Left renal pelvis (tissue), 4 donors: ENCODE results near the gene ALKBH4. TPM values are rescaled to one million over a fixed set of nuclear protein-coding genes. Genes with fewer than 3 reads are reported as not detected.
"Not testable (repeated sequence)": the region's sequence is repeated elsewhere in the genome, so short reads cannot be mapped to it uniquely, and the experiment has no call there.

ENCODE experiments used
- DNase-seq, 4 donors: peaks; one replicate each; pipeline ENCODE4 v3.0.0-alpha.2; 2013; ENCODE audit warnings: low read depth in 4 of 4, low spot score in 3 of 4
- polyA plus RNA-seq, 4 donors: library from polyadenylated mRNA; unstranded; fragments of 120-200 nt; gene quantifications; one replicate each; pipeline ENCODE4 v1.2.1, GENCODE V29; 2013; ENCODE audit not compliant: insufficient read length in 4 of 4

Gene ALKBH4
- polyA plus RNA-seq, 4 donors: 9.0 to 19.4 (median 10.0) TPM

DNA sequence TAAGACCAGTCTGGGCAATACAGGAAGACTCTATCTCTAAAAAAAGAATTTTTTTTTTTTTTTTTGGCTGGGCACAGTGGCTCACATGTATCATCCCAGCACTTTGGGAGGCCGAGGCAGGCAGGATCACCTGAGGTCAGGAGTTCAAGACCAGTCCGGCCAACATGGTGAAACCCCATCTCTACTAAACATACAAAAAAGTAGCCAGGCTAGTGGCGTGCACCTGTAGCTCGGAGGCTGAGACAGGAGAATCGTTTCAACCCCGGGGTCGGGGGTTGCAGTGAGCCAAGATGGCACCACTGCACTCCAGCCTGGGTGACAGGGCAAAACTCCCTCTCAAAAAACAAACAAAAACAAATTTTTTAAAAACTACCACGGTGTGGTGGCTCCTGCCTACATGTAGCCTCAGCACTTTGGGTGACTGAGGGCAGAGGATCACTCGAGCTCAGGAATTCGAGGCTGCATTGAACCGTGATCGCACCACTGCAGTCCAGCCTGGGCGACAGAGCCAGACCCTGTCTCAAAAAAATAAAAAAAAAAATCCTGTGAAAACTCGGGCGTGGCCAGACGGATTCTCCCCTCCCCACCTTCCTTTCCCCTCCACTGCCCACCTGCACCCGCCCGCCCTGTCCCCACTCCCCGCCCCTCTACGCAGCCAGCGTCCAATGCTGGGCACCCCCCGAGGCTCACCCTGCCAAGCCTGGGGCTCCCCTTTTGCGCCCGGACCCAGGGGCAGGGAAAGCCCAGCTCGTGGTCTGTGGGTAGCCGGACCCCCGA lies 32.0 kb downstream of the ALKBH4 start:
- DNase-seq: no peak

DNA sequence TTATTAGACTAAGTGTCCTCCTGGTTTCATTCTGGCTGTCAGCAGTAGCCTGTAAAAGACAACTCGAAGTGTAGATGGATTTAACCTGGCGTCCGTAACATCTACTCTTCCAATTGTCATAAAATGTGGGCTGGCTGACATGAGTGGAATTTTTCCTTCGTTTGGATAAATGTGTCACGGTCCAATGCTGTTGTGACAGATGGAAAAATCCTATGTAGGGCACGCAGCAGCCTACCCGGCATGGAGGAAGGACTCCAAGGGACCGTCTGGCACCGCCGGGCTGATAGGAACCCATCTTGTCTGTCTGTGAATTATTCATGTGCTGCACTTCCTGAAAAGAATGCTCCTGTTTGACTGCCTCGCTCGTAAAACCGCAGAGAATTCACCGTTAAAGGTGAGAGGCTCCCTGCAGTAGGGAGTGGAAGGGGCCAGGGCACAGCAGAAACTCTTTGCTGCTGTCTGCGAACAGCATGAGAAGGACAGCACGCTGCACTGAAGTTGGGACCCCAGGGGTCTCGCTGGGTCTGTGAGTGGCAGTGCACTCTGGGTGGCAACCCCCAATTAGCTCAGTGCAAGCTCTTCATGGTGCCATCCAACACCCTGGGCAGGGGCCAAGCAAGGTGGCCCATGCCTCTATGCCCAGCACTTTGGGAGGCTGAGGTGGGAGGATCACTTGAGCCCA lies 32.9 kb downstream of the ALKBH4 start:
- DNase-seq: no peak

DNA sequence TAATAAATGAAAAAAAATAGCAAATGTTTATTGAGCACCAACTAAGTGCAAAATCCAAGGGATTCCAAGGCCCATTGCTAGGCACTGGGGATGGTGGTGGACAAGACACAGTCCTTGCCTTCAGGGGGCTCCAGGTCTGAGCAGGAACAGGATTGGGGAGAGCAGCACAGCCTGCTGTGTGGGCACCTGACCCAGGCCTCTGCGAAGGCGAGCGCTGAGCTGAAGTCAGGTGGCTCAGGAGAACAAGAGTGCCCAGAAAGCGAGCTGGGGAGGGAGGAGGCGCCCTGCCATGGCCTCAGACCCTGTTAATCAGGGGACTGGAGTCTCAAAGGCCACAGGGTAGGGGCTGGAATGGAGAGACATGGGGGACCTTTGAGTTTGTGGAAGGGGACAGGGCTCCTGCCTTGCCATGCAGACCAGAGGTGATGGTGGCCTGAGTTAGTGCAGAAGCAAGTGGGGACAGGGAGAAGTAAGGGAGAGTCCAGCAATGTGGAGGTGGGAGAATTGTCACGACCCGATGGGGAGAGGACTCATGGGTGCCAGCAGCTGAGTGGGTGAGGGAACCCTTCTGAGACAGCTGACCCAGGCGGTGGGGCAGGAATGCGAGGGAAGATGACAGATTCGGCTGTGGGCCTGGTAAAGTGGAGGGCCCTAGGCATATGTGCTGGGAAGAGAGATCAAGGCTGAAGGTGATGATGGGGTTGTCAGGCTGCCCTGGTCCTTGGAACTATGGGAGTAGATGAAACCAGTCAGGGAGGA lies 35.3 kb downstream of the ALKBH4 start:
- no peak for DNase-seq

DNA sequence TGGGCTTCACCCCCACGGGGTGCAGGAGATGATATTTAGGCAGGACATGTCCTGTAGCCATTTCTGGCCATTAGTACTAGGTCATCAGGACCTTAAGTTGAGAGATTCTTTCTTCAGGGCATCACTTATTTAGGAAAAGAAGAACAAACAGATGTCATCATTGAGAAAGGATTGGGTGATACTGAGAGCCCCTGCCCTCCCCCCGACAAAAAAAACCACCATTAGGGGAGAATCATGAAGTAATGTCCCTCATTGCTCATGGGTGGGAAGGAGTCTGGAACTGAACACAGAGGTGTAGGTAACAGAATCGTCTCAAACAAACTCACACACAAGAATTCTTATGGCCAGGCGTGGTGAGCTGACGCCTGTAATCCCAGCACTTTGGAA lies 37.7 kb downstream of the ALKBH4 start:
- no peak for DNase-seq

DNA sequence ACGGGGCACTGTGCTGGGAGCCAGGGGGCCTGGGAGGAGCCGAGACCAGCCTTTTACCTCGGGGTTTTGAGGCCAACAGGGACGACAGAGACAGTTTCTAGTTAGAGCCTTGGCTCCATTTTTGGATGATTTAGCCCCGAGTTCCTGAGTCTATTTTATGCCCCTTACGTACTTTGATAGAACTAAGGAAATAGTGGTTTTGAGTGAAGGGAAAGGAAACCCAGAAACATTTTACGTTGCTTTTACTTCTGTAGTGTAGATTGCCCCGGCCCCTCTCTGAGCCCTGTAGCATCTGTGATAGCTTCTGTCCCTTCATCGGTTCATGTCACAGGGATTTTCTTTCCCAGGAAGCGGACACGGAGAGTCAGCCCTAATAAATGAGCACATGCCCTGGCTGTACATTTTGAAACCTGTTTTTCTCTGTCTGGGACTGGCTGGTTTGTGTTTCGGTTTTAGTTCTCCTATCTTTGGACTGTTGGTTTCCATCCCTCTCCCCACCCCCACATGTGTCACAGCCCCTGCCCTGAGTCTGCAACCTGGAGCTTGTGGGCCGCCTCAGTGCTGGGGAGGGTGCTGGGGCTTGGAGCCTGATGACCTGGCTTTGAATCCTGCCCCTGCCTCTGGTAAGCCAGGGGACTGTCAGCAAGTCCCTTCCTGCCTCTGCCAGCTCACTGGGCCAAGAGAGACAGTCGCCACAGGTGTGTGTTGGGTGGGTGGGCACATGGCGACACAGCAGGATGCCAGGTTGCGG lies 38.2 kb downstream of the ALKBH4 start:
- DNase-seq: no peak

DNA sequence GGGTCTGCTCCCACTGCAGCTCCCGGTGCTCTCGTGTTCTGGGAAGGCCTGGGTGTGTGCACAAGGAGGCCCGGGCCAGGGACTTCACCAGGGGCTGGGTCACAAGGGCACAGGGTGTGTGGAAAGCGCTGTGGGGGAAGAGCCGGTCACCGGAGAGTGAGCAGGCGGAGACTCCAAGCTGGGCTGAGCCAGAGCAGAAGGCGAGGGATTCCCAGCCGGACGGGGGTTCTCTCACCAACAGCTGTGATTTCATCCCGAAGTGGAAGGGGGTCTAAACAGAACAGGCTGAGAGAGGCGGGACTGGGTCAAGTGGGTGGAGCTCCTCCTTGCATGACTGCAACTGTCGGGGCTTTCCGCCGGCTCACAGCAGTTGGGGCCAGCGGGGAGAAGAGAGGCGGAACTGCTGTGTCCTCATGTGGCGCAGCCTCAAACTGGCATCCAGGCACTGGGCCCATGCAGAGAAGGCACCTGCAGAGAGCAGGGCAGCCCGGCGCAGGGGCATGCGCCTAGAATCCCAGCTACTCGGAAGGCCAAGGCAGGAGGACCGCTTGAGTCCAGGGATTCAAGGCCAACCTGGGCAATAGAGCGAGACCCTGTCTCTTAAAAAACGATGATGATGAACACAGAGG lies 38.9 kb downstream of the ALKBH4 start:
- no peak for DNase-seq

DNA sequence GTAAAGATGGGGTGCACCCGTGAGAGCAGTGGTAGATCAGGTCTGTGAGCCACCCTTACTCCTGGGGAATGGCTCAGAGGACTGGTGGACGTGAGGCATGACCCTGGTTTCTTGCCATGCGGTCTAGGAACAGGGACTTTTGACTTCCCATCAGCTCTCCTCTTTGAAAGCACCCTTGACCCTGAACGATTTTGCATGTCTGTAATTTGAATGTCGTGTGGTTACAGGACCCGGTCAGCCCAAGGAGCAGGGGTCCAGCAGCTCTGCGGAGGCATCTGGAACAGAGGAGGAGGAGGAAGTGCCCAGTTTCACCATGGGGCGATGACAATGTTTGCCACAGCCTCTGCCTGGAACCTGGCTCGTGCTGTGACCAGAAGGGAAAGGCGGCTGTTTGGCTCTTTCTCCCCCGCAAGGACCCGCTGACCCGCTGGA lies 39.9 kb downstream of the ALKBH4 start:
- DNase-seq: no peak

DNA sequence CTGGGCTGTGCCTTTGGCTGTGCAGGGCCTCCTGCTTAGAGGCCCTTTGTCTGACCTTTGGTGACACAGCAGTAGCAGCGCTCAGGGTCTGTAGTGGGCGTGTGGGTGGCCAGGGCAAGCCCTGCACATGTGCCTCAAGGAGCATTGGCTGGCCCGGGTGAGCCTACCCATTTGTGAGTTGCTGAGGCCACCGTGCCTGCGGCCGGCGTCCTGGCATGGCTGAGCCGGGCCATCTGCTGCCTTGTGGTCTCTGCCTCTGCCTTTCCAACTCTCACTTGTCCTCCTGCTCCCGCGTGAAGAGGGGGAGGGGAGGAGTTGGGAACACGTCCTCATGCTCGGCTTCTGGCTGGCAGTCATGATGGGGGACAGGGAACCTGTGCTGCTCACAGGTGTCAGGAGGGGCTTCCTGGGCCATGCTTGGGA lies 40.5 kb downstream of the ALKBH4 start:
- no peak for DNase-seq

DNA sequence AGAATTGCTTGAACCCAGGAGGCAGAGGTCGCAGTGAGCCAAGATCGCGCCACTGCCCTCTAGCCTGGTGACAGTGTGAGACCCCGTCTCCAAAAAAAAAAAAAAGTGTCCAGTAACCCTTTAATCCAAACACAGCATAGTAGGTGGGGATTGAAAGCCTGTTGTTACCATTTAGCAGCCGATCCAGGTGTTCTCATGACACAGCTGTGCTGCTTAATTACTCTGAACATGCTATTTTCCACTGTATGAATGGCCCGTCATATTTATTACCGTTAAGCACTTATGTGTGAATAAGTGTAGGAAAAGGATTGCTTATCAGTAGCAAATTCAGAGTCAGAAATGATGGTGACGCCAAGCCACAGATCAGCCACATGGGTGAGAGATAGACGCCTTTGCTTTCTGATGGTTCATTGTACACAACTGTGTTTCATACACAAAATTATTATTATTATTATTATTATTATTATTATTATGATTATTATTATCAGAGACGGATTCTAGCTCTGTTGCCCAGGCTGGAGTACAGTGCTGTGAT lies 42.9 kb downstream of the ALKBH4 start:
- DNase-seq: no peak

DNA sequence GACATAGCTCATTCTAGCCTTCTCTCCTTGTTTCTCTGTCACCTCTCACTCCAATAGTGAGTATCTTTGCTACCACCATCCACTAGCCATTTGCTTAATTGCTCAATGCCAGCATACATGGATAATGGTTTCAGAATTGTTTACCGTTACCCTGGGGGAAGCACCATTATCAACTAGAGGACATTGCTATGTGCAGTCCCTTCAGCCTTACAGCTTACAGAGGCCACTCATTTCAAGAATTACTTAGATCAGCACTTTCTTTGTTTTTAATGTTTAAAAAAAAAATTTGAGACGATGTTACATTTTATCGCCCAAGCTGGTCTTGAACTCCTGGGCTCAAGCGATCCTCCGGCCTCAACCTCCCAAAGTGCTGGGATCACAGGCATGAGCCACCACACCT lies 46.1 kb downstream of the ALKBH4 start:
- no peak for DNase-seq

DNA sequence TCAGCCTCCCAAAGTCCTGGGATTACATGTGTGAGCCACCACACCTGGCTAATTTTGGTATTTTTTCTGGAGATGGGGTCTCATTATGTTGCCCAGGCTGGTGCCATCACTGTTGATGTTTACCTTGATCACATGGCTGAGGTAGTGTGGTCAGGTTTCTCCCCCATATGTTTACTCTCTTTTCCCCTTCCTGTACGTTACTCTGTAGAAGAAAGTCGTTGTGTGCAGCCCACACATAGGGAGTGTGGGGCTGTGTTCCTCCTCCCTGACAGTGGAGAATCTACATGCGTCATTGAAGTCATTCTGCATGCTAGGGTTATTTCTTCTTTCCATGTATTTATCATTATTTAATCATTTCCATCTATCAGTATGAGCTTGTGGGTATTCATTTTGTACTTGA lies 47.6 kb downstream of the ALKBH4 start:
- no peak for DNase-seq

DNA sequence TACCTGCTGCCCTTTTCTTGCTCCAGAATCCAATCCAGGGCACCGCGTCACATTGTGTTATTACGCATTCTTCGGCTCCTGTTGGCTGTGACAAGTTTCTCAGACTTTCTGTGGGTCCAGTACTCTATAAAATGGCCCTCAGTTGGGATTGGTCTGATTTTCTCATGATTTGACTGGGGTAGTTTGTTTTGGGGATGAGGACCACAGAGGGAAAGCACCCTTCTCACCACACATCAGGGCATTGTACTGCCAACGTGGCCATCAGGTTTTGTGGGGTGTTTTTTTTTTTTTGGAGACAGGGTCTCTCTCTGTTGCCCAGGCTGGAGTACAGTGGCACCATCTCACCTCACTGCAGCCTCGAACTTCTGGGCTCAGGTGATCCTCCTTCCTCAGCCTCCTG lies 48.3 kb downstream of the ALKBH4 start:
- DNase-seq: no peak

DNA sequence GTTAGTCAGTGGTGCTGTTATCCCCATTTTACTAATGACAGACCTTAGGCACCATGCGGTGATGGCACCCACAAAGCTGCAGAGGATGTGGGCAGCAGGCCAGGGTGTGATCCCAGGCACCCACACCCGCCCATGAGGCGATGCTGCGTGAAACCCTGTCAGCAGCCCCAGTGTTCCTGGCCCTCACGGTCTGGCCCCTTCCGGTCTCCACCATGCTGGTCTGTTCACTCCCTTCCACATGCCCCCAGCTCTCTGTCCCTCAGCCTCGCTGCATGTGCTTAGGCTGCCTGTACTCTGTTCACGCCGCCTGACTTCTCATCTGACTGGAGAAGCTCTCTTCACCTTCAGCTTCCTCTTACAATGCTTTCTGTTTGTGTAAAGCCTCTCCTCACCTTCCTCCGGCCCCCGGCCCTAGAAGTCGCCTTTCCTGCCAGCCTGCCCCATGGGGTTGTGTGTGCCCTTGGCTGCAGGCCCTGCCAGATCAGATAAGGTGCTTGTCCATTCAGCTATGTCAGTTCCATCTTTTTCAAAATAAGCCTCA lies 48.9 kb downstream of the ALKBH4 start:
- DNase-seq: no peak

DNA sequence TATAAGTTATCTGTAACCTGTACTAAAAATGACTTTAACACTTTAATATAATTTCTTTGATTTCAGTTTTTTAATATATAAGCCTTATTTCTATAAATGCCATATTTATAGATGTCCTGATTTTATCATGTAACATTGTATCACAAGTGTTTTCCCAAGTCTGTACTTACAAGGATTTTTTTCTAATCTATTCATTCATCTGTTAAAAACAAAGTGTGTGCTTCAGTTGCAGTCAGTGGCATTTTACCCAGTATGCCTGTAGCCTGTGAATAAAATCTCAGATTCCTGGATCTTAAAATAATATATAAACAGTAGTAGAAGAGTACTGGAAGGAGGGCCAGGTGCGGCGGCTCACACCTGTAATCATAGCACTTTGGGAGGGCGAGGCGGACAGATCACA lies 51.1 kb downstream of the ALKBH4 start:
- no peak for DNase-seq

DNA sequence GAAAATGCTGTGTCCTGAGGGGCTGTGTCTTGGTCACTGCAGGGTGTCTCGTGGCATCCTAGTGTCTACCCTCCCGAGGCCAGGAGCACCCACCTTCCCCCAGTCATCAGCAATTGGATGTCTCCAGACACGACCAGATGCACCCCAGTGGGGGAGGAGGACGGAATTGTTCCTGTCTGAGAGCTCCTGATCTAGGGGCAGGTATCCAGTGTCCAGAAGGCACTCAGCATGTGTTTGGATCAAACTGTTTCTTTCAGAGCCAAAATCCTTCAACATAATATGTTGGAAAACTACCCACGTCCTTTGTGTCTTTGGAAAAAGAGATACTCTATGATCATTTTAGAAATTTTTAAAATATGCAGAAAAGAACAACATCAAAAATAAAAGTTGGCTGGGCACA lies 51.6 kb downstream of the ALKBH4 start:
- DNase-seq: no peak

DNA sequence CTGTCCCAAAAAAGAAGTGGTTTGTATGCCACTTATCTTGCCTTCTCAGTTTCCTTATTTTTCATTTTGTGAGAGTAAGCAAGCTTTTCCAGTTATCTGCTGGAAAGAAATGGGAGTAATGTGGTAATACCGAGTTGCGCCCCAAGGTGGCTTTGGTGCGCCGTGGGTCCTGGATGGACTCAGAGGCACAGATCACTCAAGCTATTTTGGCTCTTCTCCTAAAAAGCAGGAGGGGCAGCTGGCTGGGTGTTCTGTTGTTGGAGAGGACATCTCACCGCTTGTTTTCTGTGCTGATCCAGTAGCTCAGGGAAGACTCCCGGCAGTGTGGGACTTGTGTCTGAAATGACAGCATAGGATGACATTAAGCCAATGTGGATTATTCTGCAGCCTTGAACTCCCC lies 52.1 kb downstream of the ALKBH4 start:
- DNase-seq: no peak

DNA sequence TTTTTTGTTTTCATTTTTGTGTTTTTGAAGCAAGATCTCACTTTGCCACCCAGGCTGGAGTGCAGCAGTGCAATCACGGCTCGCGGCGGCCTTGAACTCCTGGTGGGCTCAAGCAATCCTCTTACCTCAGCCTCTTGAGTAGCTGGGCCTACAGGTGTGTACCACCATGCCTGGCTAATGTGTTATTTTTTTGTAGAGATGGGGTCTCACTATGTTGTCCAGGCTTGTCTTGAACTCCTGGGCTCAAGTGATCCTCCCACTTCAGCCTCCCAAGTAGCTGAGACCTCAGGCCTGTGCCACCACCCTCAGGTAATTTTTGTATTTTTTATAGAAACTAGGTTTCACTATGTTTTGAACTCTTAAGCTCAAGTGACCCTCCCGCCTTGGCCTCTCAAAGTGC lies 53.7 kb downstream of the ALKBH4 start:
- no peak for DNase-seq

DNA sequence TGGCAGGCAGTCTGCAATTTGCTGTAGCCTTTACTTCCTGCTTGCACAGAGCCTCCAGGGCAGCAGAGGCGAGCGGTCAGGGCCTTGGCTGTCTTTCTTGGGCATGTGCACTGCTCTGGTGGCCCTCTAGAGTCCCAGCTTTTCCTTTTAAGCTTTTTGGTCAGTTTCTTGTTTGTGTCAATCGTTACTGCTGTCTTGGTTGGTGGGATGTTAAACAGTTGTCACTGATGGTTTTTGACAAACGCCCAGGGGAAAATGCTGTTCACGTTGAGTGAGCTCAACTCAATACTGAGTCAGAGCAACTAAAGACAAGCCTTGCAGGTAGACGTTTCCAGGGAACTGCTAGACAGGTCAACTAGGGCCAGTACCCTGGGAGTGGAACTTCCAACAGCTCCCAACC lies 54.5 kb downstream of the ALKBH4 start:
- DNase-seq: no peak

DNA sequence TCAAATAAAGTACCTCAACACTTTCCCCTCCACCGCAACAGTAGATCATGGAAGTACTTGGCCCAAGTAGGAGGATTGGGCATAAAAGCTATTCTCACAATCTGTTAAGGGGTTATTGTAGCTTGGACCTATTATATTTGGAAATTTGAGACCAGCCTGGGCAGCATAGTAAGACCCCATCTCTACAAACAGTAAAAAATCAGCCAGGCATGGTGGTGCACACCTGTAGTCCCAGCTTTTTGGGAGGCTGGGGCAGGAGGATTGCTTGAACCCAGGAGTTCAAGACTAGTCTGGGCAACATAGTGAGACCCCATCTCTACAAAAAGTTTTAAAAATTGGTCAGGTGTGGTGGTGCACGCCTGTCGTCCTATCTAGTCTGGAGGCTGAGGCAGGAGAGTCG lies 55.3 kb downstream of the ALKBH4 start:
- DNase-seq: no peak

DNA sequence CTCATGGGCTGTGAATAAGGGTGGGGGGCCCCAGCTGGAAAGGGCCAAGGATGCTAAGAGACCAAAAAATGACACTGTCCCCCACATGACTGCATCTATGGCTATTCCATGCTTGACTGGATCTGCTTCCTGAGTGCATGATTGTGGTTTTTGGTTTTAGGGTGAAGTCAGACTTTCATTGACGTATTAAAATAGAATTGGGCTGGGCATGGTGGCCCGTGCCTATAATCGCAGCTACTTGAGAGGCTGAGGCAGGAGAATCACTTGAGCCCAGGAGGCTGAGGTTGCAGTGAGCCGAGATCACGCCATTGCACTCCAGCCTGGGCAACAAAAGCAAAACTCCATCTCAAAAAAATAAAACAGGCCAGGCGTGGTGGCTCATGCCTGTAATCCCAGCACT lies 56.1 kb downstream of the ALKBH4 start:
- DNase-seq: not testable (repeated sequence)
